GM12878 (cell line): ENCODE results near the gene TBC1D12. TPM values are rescaled to one million over a fixed set of nuclear protein-coding genes. Genes with fewer than 3 reads are reported as not detected.

Experiments
- ATAC-seq: fragments of 200-7000 bp; cut with Tn5 transposase; 3 replicates; pipeline ENCODE4 v1.9.1; 2020; ENCODE audit warnings: mild to moderate bottlenecking, moderate library complexity
- BruUV-seq: library from RNA; stranded (reverse); fragments of 400-500 nt; replicated peaks from 2 replicates; lab custom pipeline; 2021; lab: Mats Ljungman, UMichigan
- CTCF ChIA-PET: fragments of 300-600 bp; sonication (Branson Sonifier 250); formaldehyde crosslinking; extraction: SDS; loops from one replicate; lab custom pipeline; 2021; ENCODE audit warnings: inconsistent platforms; lab: Yijun Ruan, JAX
- POLR2A ChIA-PET: fragments of 350-600 bp; formaldehyde crosslinking; extraction: SDS; loops from one replicate; lab custom pipeline; 2021; ENCODE audit warnings: inconsistent platforms; lab: Charles Lee
- RAD21 ChIA-PET: fragments of 300-600 bp; sonication (Branson Sonifier 250); formaldehyde crosslinking; loops from one replicate; lab custom pipeline; 2023; ENCODE audit warnings: antibody characterized with exemption; ENCODE audit not compliant: unreplicated experiment; lab: Charles Lee
- SMC1A ChIA-PET: fragments of 300-600 bp; sonication (Branson Sonifier 250); formaldehyde crosslinking; loops from one replicate; lab custom pipeline; 2023; ENCODE audit not compliant: unreplicated experiment, uncharacterized antibody; lab: Charles Lee
- DNase-seq: peaks from one replicate; pipeline ENCODE4 v3.0.0-alpha.2; 2011; ENCODE audit warnings: low read depth, low spot score
- FAIRE-seq: peaks from 3 replicates; lab custom pipeline; 2011; peaks lifted over from hg19 to GRCh38; lab: Jason Lieb, UNC
- H2AFZ ChIP-seq: 2 replicates; pipeline ENCODE4 v1.6.0; 2011; ENCODE audit warnings: low read depth, low read length, control low read depth; ENCODE audit not compliant: control insufficient read depth
- H3K27ac ChIP-seq: 2 replicates; pipeline ENCODE4 v1.5.1; 2011; ENCODE audit warnings: control low read depth; ENCODE audit not compliant: control insufficient read depth, insufficient read depth
- H3K27me3 ChIP-seq, 2 experiments: replicated peaks in 1 of 2; 2 replicates each; pipeline versions ENCODE4 v1.6.0 to v1.6.1; 2011; ENCODE audit warnings: low read length in 1 of 2; ENCODE audit not compliant: control insufficient read depth in 2 of 2, insufficient read depth in 2 of 2
- H3K36me3 ChIP-seq, 2 experiments: 2 replicates each; pipeline ENCODE4 v1.5.1; 2011; ENCODE audit warnings: low read length in 1 of 2; ENCODE audit not compliant: control insufficient read depth in 2 of 2, insufficient read depth in 2 of 2
- H3K4me1 ChIP-seq: 2 replicates; pipeline ENCODE4 v1.6.1; 2011; ENCODE audit warnings: mild to moderate bottlenecking, low read length, moderate library complexity, mixed read lengths; ENCODE audit not compliant: control insufficient read depth, insufficient read depth
- H3K4me2 ChIP-seq: 2 replicates; pipeline ENCODE4 v1.6.0; 2011; ENCODE audit warnings: control low read depth; ENCODE audit not compliant: control insufficient read depth, insufficient read depth
- H3K4me3 ChIP-seq: fragments of 200-600 bp; sonication (generic); 2 replicates; pipeline ENCODE4 v1.5.1; 2016
- H3K79me2 ChIP-seq: 2 replicates; pipeline ENCODE4 v1.6.0; 2011; ENCODE audit warnings: low read length; ENCODE audit not compliant: control insufficient read depth, insufficient read depth
- H3K9ac ChIP-seq: 2 replicates; pipeline ENCODE4 v1.8.0; 2011; ENCODE audit warnings: low read length, control low read depth, mixed read lengths; ENCODE audit not compliant: control insufficient read depth, insufficient read depth
- H3K9me3 ChIP-seq: replicated peaks from 3 replicates; pipeline ENCODE4 v1.5.1; 2011; ENCODE audit warnings: mild to moderate bottlenecking, low read length; ENCODE audit not compliant: control insufficient read depth, insufficient read depth
- H4K20me1 ChIP-seq: 2 replicates; pipeline ENCODE4 v1.6.0; 2011; ENCODE audit not compliant: control insufficient read depth, insufficient read depth
- ASH2L ChIP-seq: fragments of 300-600, 200-600 bp; sonication (generic); IDR thresholded peaks from 2 replicates; pipeline ENCODE4 v1.6.1; 2017; ENCODE audit warnings: low read depth, mild to moderate bottlenecking, borderline replicate concordance
- ATF7 ChIP-seq: fragments of 450-650 bp; IDR thresholded peaks from 2 replicates; pipeline ENCODE4 v1.6.1; 2016; ENCODE audit warnings: low read depth, mild to moderate bottlenecking
- NFYB ChIP-seq: IDR thresholded peaks from 2 replicates; pipeline ENCODE4 v1.6.1; 2011; ENCODE audit warnings: low read depth, mild to moderate bottlenecking, low read length, improper control_type of control experiment, moderate library complexity; ENCODE audit not compliant: insufficient read depth
- NR2F1 ChIP-seq: fragments of 450-650 bp; conservative IDR thresholded peaks from 2 replicates; pipeline ENCODE4 v1.6.1; 2017; ENCODE audit warnings: mild to moderate bottlenecking
- SIX5 ChIP-seq: IDR thresholded peaks from 2 replicates; pipeline ENCODE4 v1.6.1; 2011; ENCODE audit warnings: mild to moderate bottlenecking, low read depth, low read length, moderate library complexity; ENCODE audit not compliant: severe bottlenecking
- SREBF1 ChIP-seq: IDR thresholded peaks from 2 replicates; pipeline ENCODE4 v1.6.1; 2012; ENCODE audit warnings: mild to moderate bottlenecking, low read length
- STAT1 ChIP-seq: fragments of 450-650 bp; conservative IDR thresholded peaks from 2 replicates; pipeline ENCODE4 v1.6.1; 2014; ENCODE audit warnings: antibody characterized with exemption, mild to moderate bottlenecking
- STAT3 ChIP-seq: IDR thresholded peaks from 2 replicates; pipeline ENCODE4 v1.6.1; 2011; ENCODE audit warnings: low read depth, low read length, improper control_type of control experiment
- SUZ12 ChIP-seq: fragments of 200-600 bp; sonication (generic); IDR thresholded peaks from one replicate; pipeline ENCODE4 v1.6.1; 2018; ENCODE audit warnings: antibody characterized with exemption, mild to moderate bottlenecking; ENCODE audit not compliant: unreplicated experiment
- WGBS: methylation state at CpG from one replicate; pipeline ENCODE4 v1.1.6; 2016; ENCODE audit warnings: low lambda C conversion rate; ENCODE audit not compliant: insufficient replicate concordance, insufficient coverage; ENCODE audit errors: missing lambda C conversion rate; 5-methylcytosine and 5-hydroxymethylcytosine counted together
- in situ Hi-C: fragments of 300-500 bp; cut with MboI; formaldehyde crosslinking; loops from 9 replicates; pipeline ENCODE4 v1.14.3; 2018; ENCODE audit warnings: mixed read lengths
- intact Hi-C: fragments of 100-400 bp; cut with micrococcal nuclease; formaldehyde crosslinking; loops from one replicate; pipeline ENCODE4 v1.14.2; 2022; ENCODE audit not compliant: unreplicated experiment
- polyA plus RNA-seq, 11 experiments: library from polyadenylated mRNA; depleted of rRNA in 4 of 11; unstranded in 6 of 11; stranded (reverse) in 5 of 11; fragments of >200 nt; fragmentation: Nextera tagmentation in 4 of 11; fragmentation: Illumina TruSeq in 1 of 11; extraction: Ambion mirVana in 4 of 11; extraction: Trizol in 1 of 11; gene quantifications; 1 replicate in 1 of 11; 2 replicates in 10 of 11; pipeline versions ENCODE4 v1.2.1 to v1.2.3, GENCODE V29; 2011 to 2016; ENCODE audit warnings: inconsistent platforms in 2 of 11, missing spikeins in 2 of 11, low read depth in 1 of 11
- total RNA-seq, 4 experiments: library from RNA; depleted of rRNA in 3 of 4; stranded (reverse); fragments of >200 nt in 3 of 4; fragmentation: Illumina TruSeq in 1 of 4; extraction: Trizol in 1 of 4; gene quantifications; 2 replicates each; pipeline versions ENCODE4 v1.2.1 to v1.2.3, GENCODE V29; 2013 to 2021
- TF ChIP-seq, protein P1 (sequence below): fragments of 450-650 bp; IDR thresholded peaks from 2 replicates; pipeline ENCODE4 v1.6.1; 2014; ENCODE audit warnings: mild to moderate bottlenecking
- TF ChIP-seq, protein P2 (sequence below): IDR thresholded peaks from 2 replicates; pipeline ENCODE4 v1.6.1; 2012; ENCODE audit warnings: low read length, inconsistent platforms
- TF ChIP-seq, protein P3 (sequence below): fragments of 450-650 bp; IDR thresholded peaks from 2 replicates; pipeline ENCODE4 v1.6.1; 2017; ENCODE audit warnings: mild to moderate bottlenecking

The TBC1D12 gene
- total and polyA plus RNA-seq, 10 of the 15 experiments (the other 5 are each of a cell fraction or from before 2014, with no cell fraction given): 2.6 to 7.5 (median 3.8) TPM

DNA sequence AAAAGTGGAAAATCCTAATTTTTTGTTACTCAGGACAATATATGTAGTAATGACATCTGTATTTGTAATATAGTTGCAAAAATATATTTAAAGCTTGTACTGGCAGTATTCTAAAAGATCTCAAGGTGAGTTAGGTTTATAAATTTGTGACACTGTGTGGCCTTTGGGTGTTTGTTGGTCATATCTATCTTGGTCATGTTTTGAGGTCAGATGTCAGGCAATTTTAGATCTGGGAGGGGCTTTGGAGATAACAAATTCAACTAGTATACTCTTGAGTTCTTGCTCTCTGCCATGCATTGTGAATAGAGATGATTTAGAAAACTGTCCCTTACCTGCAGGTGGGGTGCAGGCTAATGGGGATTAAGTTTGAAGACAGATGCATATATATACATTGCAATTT lies 3.1 kb downstream of the TBC1D12 start:
- intact Hi-C loops: no loop called here
- TSS peak; percentile 25 for BruUV-seq
- RAD21 ChIA-PET: no interaction called here
- no peaks in the 10 kb centered on the region for H3K27me3 ChIP-seq
- H3K9ac ChIP-seq: no peak overlapping the region
- H2AFZ ChIP-seq: no peak overlapping the region
- no peaks in the 10 kb centered on the region for H3K9me3 ChIP-seq
- SMC1A ChIA-PET: interaction anchor here (0.6 to 3.6 kb wide), 4 partner anchors 40 to 146 kb away, joined by 3 to 17 read pairs (median 3); no protein-coding TSS in a partner anchor
- no peak for FAIRE-seq
- no peaks in the 10 kb centered on the region for H4K20me1 ChIP-seq
- DNase-seq: no peak
- no peak overlapping the region for H3K4me3 ChIP-seq
- H3K27ac ChIP-seq: no peak overlapping the region
- in situ Hi-C loops: no loop called here
- TF ChIP-seq ATF7 (no peak), NR2F1 (0 out of 2 replicates have a peak, but pooled peaks have one; percentile 29)
- POLR2A ChIA-PET: no interaction called here
- no peak for ATAC-seq
- peaks cover 19% of the 10 kb centered on the region for H3K79me2 ChIP-seq
- H3K36me3 ChIP-seq: no peaks in the 10 kb centered on the region
- H3K4me1 ChIP-seq: no peaks in the 10 kb centered on the region
- peak overlapping the region; percentile 50; the same call in 1 of the 2 replicates for H3K4me2 ChIP-seq
- CTCF ChIA-PET: interaction anchor here (0.7 to 1.2 kb wide), 3 partner anchors 12 to 39 kb away, joined by 3 to 12 read pairs (median 3); no protein-coding TSS in a partner anchor

DNA sequence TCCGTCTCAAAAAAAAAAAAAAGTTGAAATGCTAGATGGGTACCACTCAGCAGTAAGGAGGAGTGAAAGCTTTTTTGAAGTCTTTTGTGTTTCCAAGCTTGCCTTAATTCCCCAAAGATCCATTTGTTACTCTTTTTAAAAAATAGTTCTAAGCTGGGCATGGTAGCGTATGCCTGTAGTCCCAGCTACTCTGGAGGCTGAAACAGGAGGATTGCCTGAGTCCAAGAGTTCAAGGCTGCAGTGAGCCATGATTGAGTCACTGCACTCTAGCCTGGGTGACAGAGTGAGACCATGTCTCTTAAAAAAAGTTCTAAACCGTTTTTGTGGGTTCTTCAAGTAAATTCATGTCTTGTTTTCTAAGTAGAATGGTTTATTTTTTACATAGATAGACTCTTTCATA lies 5.3 kb downstream of the TBC1D12 start:
- H3K27me3 ChIP-seq: no peaks in the 10 kb centered on the region
- TF ChIP-seq NFYB (no peak), SUZ12 (no peak), SIX5 (no peak), STAT1 (no peak), SREBF1 (no peak), ASH2L (no peak), STAT3 (no peak)
- TF ChIP-seq, protein P1, sequence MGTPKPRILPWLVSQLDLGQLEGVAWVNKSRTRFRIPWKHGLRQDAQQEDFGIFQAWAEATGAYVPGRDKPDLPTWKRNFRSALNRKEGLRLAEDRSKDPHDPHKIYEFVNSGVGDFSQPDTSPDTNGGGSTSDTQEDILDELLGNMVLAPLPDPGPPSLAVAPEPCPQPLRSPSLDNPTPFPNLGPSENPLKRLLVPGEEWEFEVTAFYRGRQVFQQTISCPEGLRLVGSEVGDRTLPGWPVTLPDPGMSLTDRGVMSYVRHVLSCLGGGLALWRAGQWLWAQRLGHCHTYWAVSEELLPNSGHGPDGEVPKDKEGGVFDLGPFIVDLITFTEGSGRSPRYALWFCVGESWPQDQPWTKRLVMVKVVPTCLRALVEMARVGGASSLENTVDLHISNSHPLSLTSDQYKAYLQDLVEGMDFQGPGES: no peak
- TF ChIP-seq, protein P2, sequence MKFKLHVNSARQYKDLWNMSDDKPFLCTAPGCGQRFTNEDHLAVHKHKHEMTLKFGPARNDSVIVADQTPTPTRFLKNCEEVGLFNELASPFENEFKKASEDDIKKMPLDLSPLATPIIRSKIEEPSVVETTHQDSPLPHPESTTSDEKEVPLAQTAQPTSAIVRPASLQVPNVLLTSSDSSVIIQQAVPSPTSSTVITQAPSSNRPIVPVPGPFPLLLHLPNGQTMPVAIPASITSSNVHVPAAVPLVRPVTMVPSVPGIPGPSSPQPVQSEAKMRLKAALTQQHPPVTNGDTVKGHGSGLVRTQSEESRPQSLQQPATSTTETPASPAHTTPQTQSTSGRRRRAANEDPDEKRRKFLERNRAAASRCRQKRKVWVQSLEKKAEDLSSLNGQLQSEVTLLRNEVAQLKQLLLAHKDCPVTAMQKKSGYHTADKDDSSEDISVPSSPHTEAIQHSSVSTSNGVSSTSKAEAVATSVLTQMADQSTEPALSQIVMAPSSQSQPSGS: no peak
- TF ChIP-seq, protein P3, sequence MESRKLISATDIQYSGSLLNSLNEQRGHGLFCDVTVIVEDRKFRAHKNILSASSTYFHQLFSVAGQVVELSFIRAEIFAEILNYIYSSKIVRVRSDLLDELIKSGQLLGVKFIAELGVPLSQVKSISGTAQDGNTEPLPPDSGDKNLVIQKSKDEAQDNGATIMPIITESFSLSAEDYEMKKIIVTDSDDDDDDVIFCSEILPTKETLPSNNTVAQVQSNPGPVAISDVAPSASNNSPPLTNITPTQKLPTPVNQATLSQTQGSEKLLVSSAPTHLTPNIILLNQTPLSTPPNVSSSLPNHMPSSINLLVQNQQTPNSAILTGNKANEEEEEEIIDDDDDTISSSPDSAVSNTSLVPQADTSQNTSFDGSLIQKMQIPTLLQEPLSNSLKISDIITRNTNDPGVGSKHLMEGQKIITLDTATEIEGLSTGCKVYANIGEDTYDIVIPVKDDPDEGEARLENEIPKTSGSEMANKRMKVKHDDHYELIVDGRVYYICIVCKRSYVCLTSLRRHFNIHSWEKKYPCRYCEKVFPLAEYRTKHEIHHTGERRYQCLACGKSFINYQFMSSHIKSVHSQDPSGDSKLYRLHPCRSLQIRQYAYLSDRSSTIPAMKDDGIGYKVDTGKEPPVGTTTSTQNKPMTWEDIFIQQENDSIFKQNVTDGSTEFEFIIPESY: no peak

More for the DNA sequence above, 5.3 kb downstream of the TBC1D12 start:
- DNase-seq: no peak
- Histone ChIP-seq H3K27ac (no peak overlapping the region), H3K4me2 (0 out of 2 replicates have a peak overlapping the region, but pooled peaks have one; percentile 2), H3K36me3 (no peaks in the 10 kb centered on the region), H4K20me1 (no peaks in the 10 kb centered on the region), H3K4me1 (no peaks in the 10 kb centered on the region), H3K4me3 (no peak overlapping the region), H3K9ac (no peak overlapping the region), H3K9me3 (no peaks in the 10 kb centered on the region), H3K79me2 (peaks cover 19% of the 10 kb centered on the region), H2AFZ (no peak overlapping the region)
- 64% methylated on average over 2 of the region's 3 CpGs for WGBS
- no peak for ATAC-seq
- in situ Hi-C loops (no loop called here), intact Hi-C loops (no loop called here)
- no TSS peak for BruUV-seq
- ChIA-PET RAD21 (interaction anchor here (1.5 to 3.2 kb wide), 2 partner anchors 36 to 63 kb away, joined by 3 to 14 read pairs; no protein-coding TSS in a partner anchor), CTCF (interaction anchor here (0.9 to 3.7 kb wide), 10 partner anchors 10 to 87 kb away, joined by 3 to 15 read pairs (median 3); no protein-coding TSS in a partner anchor), SMC1A (interaction anchor here (0.6 to 3.6 kb wide), 6 partner anchors 11 to 68 kb away, joined by 3 to 17 read pairs (median 4); no protein-coding TSS in a partner anchor), POLR2A (interaction anchor here (0.5 to 1.2 kb wide), 2 partner anchors 10 to 137 kb away, joined by 3 to 5 read pairs; no protein-coding TSS in a partner anchor)
- no peak for FAIRE-seq
